PC-9 (cell line): Measurements from ENCODE around the gene ZNF766.

Experiments
- EZH2 ChIP-seq: fragments of 200-600 bp; sonication (generic); IDR thresholded peaks from 2 replicates; pipeline ENCODE4 v1.8.0; 2017; ENCODE audit warnings: antibody characterized with exemption, low read depth
- TF ChIP-seq, protein P1 (sequence below): fragments of 200-600 bp; sonication (generic); conservative IDR thresholded peaks from 2 replicates; pipeline ENCODE4 v1.6.1; 2017; ENCODE audit warnings: mixed run types, antibody characterized with exemption, mild to moderate bottlenecking, moderate library complexity

GRCh38 chr19:52322429-52322828, 53.0 kb downstream of the ZNF766 start:
- no peak for TF ChIP-seq EZH2
- TF ChIP-seq, protein P1, sequence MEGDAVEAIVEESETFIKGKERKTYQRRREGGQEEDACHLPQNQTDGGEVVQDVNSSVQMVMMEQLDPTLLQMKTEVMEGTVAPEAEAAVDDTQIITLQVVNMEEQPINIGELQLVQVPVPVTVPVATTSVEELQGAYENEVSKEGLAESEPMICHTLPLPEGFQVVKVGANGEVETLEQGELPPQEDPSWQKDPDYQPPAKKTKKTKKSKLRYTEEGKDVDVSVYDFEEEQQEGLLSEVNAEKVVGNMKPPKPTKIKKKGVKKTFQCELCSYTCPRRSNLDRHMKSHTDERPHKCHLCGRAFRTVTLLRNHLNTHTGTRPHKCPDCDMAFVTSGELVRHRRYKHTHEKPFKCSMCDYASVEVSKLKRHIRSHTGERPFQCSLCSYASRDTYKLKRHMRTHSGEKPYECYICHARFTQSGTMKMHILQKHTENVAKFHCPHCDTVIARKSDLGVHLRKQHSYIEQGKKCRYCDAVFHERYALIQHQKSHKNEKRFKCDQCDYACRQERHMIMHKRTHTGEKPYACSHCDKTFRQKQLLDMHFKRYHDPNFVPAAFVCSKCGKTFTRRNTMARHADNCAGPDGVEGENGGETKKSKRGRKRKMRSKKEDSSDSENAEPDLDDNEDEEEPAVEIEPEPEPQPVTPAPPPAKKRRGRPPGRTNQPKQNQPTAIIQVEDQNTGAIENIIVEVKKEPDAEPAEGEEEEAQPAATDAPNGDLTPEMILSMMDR = no peak
